Stomach (tissue), 9 donors: ENCODE data around the gene SGMS1. TPM values are rescaled to one million over a fixed set of nuclear protein-coding genes. Genes with fewer than 3 reads are reported as not detected.
A peak's percentile ranks its signal among the peaks of the same experiment; 100 is the strongest.

Source experiments
- DNase-seq, 2 donors: peaks; one replicate each; pipeline versions ENCODE4 v3.0.0 to v3.0.0-alpha.2; 2013 to 2019
- H3K27ac ChIP-seq, 5 donors: fragments of 200-600 bp in 4 of 5; sonication (generic) in 4 of 5; one replicate each; pipeline ENCODE4 v1.5.1; 2013 to 2019; ENCODE audit warnings: mild to moderate bottlenecking in 1 of 5, moderate library complexity in 1 of 5
- H3K27me3 ChIP-seq, 3 donors: fragments of 200-600 bp; sonication (generic); one replicate each; pipeline ENCODE4 v1.5.1; 2017 to 2019; ENCODE audit warnings: mixed run types in 1 of 3
- H3K36me3 ChIP-seq, 4 donors: fragments of 200-600 bp; sonication (generic); 1 replicate in 3 of 4; 2 replicates in 1 of 4; pipeline ENCODE4 v1.5.1; 2016 to 2019
- H3K4me1 ChIP-seq, 4 donors: fragments of 200-600 bp; sonication (generic); one replicate each; pipeline ENCODE4 v1.5.1; 2016 to 2019
- H3K4me3 ChIP-seq, 4 donors: fragments of 200-600 bp; sonication (generic) in 3 of 4; one replicate each; pipeline ENCODE4 v1.5.1; 2016 to 2019; ENCODE audit warnings: mild to moderate bottlenecking in 1 of 4
- H3K9me3 ChIP-seq, 4 donors: fragments of 200-600 bp; sonication (generic); one replicate each; pipeline ENCODE4 v1.5.1; 2016 to 2019
- CTCF ChIP-seq, 7 experiments: fragments of 450-650 bp in 4 of 7; fragments of 200-600 bp in 3 of 7; sonication (generic) in 3 of 7; IDR thresholded peaks; one replicate each; pipeline ENCODE4 v1.5.1; 2016 to 2019; ENCODE audit warnings: antibody characterized with exemption in 7 of 7, control low read depth in 2 of 7, mild to moderate bottlenecking in 1 of 7
- EP300 ChIP-seq: sonication (generic); formaldehyde crosslinking; IDR thresholded peaks from one replicate; pipeline ENCODE4 v1.6.1; 2017; ENCODE audit warnings: antibody characterized with exemption
- POLR2A ChIP-seq, 4 donors: fragments of 450-650 bp; IDR thresholded peaks; one replicate each; pipeline ENCODE4 v1.6.1; 2016; ENCODE audit warnings: antibody characterized with exemption in 4 of 4, control low read depth in 2 of 4, mild to moderate bottlenecking in 1 of 4, moderate library complexity in 1 of 4
- POLR2AphosphoS5 ChIP-seq, 3 donors: sonication (generic); formaldehyde crosslinking; IDR thresholded peaks; one replicate each; pipeline ENCODE4 v1.6.1; 2016; ENCODE audit warnings: antibody characterized with exemption in 3 of 3
- WGBS, 5 donors: extraction: QIAGEN DNeasy Blood & Tissue Kit in 3 of 5; methylation state at CpG; one replicate each; pipeline versions ENCODE4 v1.1.5 to v1.1.7; 2013 to 2018; 5-methylcytosine and 5-hydroxymethylcytosine counted together
- intact Hi-C: fragments of 100-400 bp; cut with DNase I; formaldehyde crosslinking; loops from one replicate; pipeline ENCODE4 v1.15.1; 2023; ENCODE audit warnings: low total_unique reads
- polyA plus RNA-seq, 3 donors: library from polyadenylated mRNA; stranded (reverse); fragments of 200-250 nt; gene quantifications; one replicate each; pipeline ENCODE4 v1.2.3, GENCODE V29; 2013
- total RNA-seq, 5 donors: library from RNA; depleted of rRNA; stranded (reverse); fragments of >200 nt; gene quantifications; one replicate each; pipeline versions ENCODE4 v1.1.0 to v1.2.3, GENCODE V29; 2014 to 2016
- donor health status: healthy with polysubstance abuse.
- donor health status: Bipolar disorder and iron deficiency.
- donor health status: healthy.

The SGMS1 gene
- total and polyA plus RNA-seq, 8 donors: 6.2 to 229 (median 49.6) TPM

- Histone ChIP-seq H3K9me3 (no peaks in the 10 kb centered on the region), H3K4me1 (peaks cover 34 to 82% (median 52%) of the 10 kb centered on the region in 4 donors), H3K27me3 (no peaks in the 10 kb centered on the region), H3K36me3 (no peaks in the 10 kb centered on the region), H3K27ac (peak overlapping the region; percentile 62 to 87 (median 78)), H3K4me3 (no peak overlapping the region)
- 46 to 73% (median 60%) methylated on average over 7 of the region's 7 CpGs for WGBS, 5 donors
- TF ChIP-seq CTCF (IDR thresholded peaks at IDR 0.05) (no peak), EP300 (no peak), POLR2AphosphoS5 (IDR thresholded peaks at IDR 0.05) (no peak), POLR2A (IDR thresholded peaks at IDR 0.05) (no peak)
- intact Hi-C loops: no loop called here
- no peak for DNase-seq
These were observed 43.4 kb downstream of the SGMS1 start for GRCh38 chr10:50580262-50580891.

- TF ChIP-seq POLR2AphosphoS5 (IDR thresholded peaks at IDR 0.05) (peak in 2 of 3 donors; percentile 88 to 90), EP300 (no peak), POLR2A (IDR thresholded peaks at IDR 0.05) (no peak), CTCF (IDR thresholded peaks at IDR 0.05) (no peak)
- H3K27me3 ChIP-seq: no peaks in the 10 kb centered on the region
- no peaks in the 10 kb centered on the region for H3K9me3 ChIP-seq
- 32 to 66% (median 53%) methylated on average over 4 of the region's 4 CpGs for WGBS, 5 donors
- H3K4me1 ChIP-seq: peaks cover 34 to 79% (median 52%) of the 10 kb centered on the region in 4 donors
- peak overlapping the region; percentile 69 to 87 (median 75) for H3K27ac ChIP-seq
- no peaks in the 10 kb centered on the region for H3K36me3 ChIP-seq
- DNase-seq: peak in 1 of 2 donors; percentile 90
- peak overlapping the region in 1 of 4 donors; percentile 4 for H3K4me3 ChIP-seq
- intact Hi-C loops: no loop called here
These were observed 44.1 kb downstream of the SGMS1 start for GRCh38 chr10:50579491-50580261.

GRCh38 chr10:50578949-50579348, 44.8 kb downstream of the SGMS1 start:
- Histone ChIP-seq H3K27me3 (no peaks in the 10 kb centered on the region), H3K9me3 (no peaks in the 10 kb centered on the region), H3K36me3 (no peaks in the 10 kb centered on the region), H3K4me1 (peaks cover 34 to 73% (median 54%) of the 10 kb centered on the region in 4 donors), H3K4me3 (no peak overlapping the region), H3K27ac (peak overlapping the region in 4 of 5 donors; percentile 69 to 87 (median 74))
- WGBS, 5 donors: 84 to 96% (median 90%) methylated on average over 2 of the region's 2 CpGs
- TF ChIP-seq CTCF (IDR thresholded peaks at IDR 0.05) (no peak), EP300 (no peak), POLR2AphosphoS5 (IDR thresholded peaks at IDR 0.05) (no peak), POLR2A (IDR thresholded peaks at IDR 0.05) (no peak)
- no peak for DNase-seq
- intact Hi-C loops: no loop called here

- Histone ChIP-seq H3K27me3 (no peaks in the 10 kb centered on the region), H3K4me1 (peaks cover 34 to 72% (median 56%) of the 10 kb centered on the region in 4 donors), H3K36me3 (no peaks in the 10 kb centered on the region), H3K9me3 (no peaks in the 10 kb centered on the region), H3K4me3 (no peak overlapping the region), H3K27ac (peak overlapping the region; percentile 69 to 87 (median 78))
- WGBS, 5 donors: 23 to 39% (median 27%) methylated on average over 7 of the region's 7 CpGs
- TF ChIP-seq POLR2AphosphoS5 (IDR thresholded peaks at IDR 0.05) (peak in 2 of 3 donors; percentile 77 to 90), POLR2A (IDR thresholded peaks at IDR 0.05) (no peak)
- intact Hi-C loops: no loop called here
- peak; percentile 62 to 80 for DNase-seq
These were observed 45.9 kb downstream of the SGMS1 start for GRCh38 chr10:50577681-50578350.
